AG04449 (cell line): ENCODE results near the gene BCL7B.
A peak's percentile ranks its signal among the peaks of the same experiment; 100 is the strongest.

Experiments used
- CTCF ChIA-PET: fragments of 350-600 bp; formaldehyde crosslinking; extraction: SDS; loops from one replicate; lab custom pipeline; 2021; ENCODE audit warnings: antibody characterized with exemption; lab: Yijun Ruan, JAX
- POLR2A ChIA-PET: fragments of 400-600, 350-600 bp; formaldehyde crosslinking; extraction: SDS; loops from one replicate; lab custom pipeline; 2020; ENCODE audit warnings: antibody characterized with exemption, inconsistent platforms; lab: Yijun Ruan, JAX
- DNase-seq: peaks from one replicate; pipeline ENCODE4 v3.0.0-alpha.2; 2010; ENCODE audit warnings: low read depth, low spot score
- H3K4me3 ChIP-seq: 2 replicates; pipeline ENCODE4 v1.5.1; 2011; ENCODE audit warnings: low read depth, mild to moderate bottlenecking, control low read depth, low read length
- CTCF ChIP-seq: IDR thresholded peaks from one replicate; pipeline ENCODE4 v1.5.1; 2011; ENCODE audit warnings: mild to moderate bottlenecking, moderate library complexity, low read length, control low read depth, inconsistent platforms; ENCODE audit not compliant: insufficient read depth; ENCODE audit errors: missing control alignments

The BCL7B gene

GRCh38 chr7:73557397-73558257 is at the start of gene BCL7B:
BCL7B (minus strand) TSS chr7:73557690; CDS start chr7:73557578, 112 bp downstream.
- ChIA-PET POLR2A (interaction anchor here (1.0 kb wide), 2 partner anchors 11 to 21 kb away, joined by 3 to 4 read pairs; partner anchors contain the start of gene TBL2), CTCF (interaction anchor here (1.0 to 1.6 kb wide), 3 partner anchors 10 to 168 kb away, joined by 3 to 4 read pairs (median 3); no protein-coding TSS in a partner anchor)

GRCh38 chr7:73605601-73606220 is 48.2 kb upstream of the BCL7B start:
- DNase-seq, result no peak
- no peak overlapping the region for H3K4me3 ChIP-seq
- POLR2A ChIA-PET, result no interaction called here
- CTCF ChIA-PET, result interaction anchor here (1.3 to 12.1 kb wide), 18 partner anchors 10 to 249 kb away, joined by 3 to 231 read pairs (median 20); partner anchors contain the start of genes ABHD11, STX1A, TBL2 and VPS37D
- TF ChIP-seq CTCF, result no peak

More at GRCh38 chr7:73557397-73558257, at the start of gene BCL7B:
- DNase-seq, result no peak
- H3K4me3 ChIP-seq, result peak within 1 kb of the TSS; percentile 84
- no peak for TF ChIP-seq CTCF

- no peak for TF ChIP-seq CTCF
- CTCF ChIA-PET, result interaction anchor here (1.1 to 12.1 kb wide), 6 partner anchors 11 to 132 kb away, joined by 3 to 231 read pairs (median 34); partner anchors contain the start of genes ABHD11, STX1A and VPS37D
- DNase-seq, result no peak
- POLR2A ChIA-PET, result no interaction called here
- no peak overlapping the region for H3K4me3 ChIP-seq
Observed at GRCh38 chr7:73602721-73603651, 45.5 kb upstream of the BCL7B start.

- ChIA-PET CTCF (interaction anchor here (1.0 to 1.7 kb wide), 4 partner anchors 13 to 135 kb away, joined by 3 to 10 read pairs (median 4); no protein-coding TSS in a partner anchor), POLR2A (no interaction called here)
- H3K4me3 ChIP-seq, result no peak overlapping the region
- no peak for TF ChIP-seq CTCF
- no peak for DNase-seq
Observed at GRCh38 chr7:73599916-73600315, 42.4 kb upstream of the BCL7B start.

- ChIA-PET POLR2A (no interaction called here), CTCF (interaction anchor here (1.0 to 6.6 kb wide), 6 partner anchors 8 to 136 kb away, joined by 3 to 54 read pairs (median 4); no protein-coding TSS in a partner anchor)
- H3K4me3 ChIP-seq, result no peak overlapping the region
- TF ChIP-seq CTCF, result no peak
- DNase-seq, result no peak
Observed at GRCh38 chr7:73599151-73599882, 41.8 kb upstream of the BCL7B start.
